Calu3 (cell line): ENCODE results near the gene ZNF541. TPM values are rescaled to one million over a fixed set of nuclear protein-coding genes. Genes with fewer than 3 reads are reported as not detected.
"Not testable (repeated sequence)": the region's sequence is repeated elsewhere in the genome, so short reads cannot be mapped to it uniquely, and the experiment has no call there.

ENCODE experiments used
- BruUV-seq: library from RNA; stranded (reverse); fragments of 400-500 nt; replicated peaks from 2 replicates; lab custom pipeline; 2021; lab: Mats Ljungman, UMichigan
- CTCF ChIA-PET: fragments of 300-600 bp; sonication (Branson Sonifier 250); formaldehyde crosslinking; loops from one replicate; lab custom pipeline; 2022; ENCODE audit warnings: antibody characterized with exemption; lab: Charles Lee
- DNase-seq: peaks from one replicate; pipeline ENCODE4 v3.0.0; 2022
- H3K27ac Mint-ChIP-seq: one replicate; pipeline ENCODE4 v1.8.0; 2022; ENCODE audit warnings: mixed read lengths; ENCODE audit not compliant: unreplicated experiment
- H3K27me3 Mint-ChIP-seq: one replicate; pipeline ENCODE4 v1.8.0; 2022; ENCODE audit warnings: mixed read lengths; ENCODE audit not compliant: unreplicated experiment
- H3K36me3 Mint-ChIP-seq: one replicate; pipeline ENCODE4 v1.8.0; 2022; ENCODE audit warnings: mild to moderate bottlenecking, moderate library complexity, mixed read lengths; ENCODE audit not compliant: insufficient read depth, unreplicated experiment
- H3K4me1 Mint-ChIP-seq: one replicate; pipeline ENCODE4 v1.8.0; 2022; ENCODE audit warnings: mild to moderate bottlenecking, low read depth, mixed read lengths; ENCODE audit not compliant: unreplicated experiment
- H3K4me3 Mint-ChIP-seq: one replicate; pipeline ENCODE4 v1.8.0; 2022; ENCODE audit warnings: mild to moderate bottlenecking, low read depth, moderate library complexity, mixed read lengths; ENCODE audit not compliant: unreplicated experiment
- H3K9me3 Mint-ChIP-seq: one replicate; pipeline ENCODE4 v1.8.0; 2022; ENCODE audit warnings: low read depth, mixed read lengths; ENCODE audit not compliant: unreplicated experiment
- CTCF ChIP-seq: fragments of 200-600 bp; IDR thresholded peaks from one replicate; pipeline ENCODE4 v1.8.0; 2022; ENCODE audit warnings: antibody characterized with exemption; ENCODE audit not compliant: unreplicated experiment
- intact Hi-C: fragments of 100-400 bp; cut with micrococcal nuclease; formaldehyde crosslinking; loops from one replicate; pipeline ENCODE4 v1.10.0; 2022; ENCODE audit not compliant: unreplicated experiment
- total RNA-seq: library from RNA; stranded (reverse); gene quantifications from 2 replicates; pipeline ENCODE4 v1.2.3, GENCODE V29; 2022

Gene ZNF541
- total RNA-seq, 1 experiment from 2014 or later: not detected

GRCh38 chr19:47601180-47601904 lies 28.4 kb upstream of the ZNF541 start:
- H3K4me1 Mint-ChIP-seq: peaks cover 27% of the 10 kb centered on the region
- H3K9me3 Mint-ChIP-seq: no peaks in the 10 kb centered on the region
- peaks cover 31% of the 10 kb centered on the region for H3K36me3 Mint-ChIP-seq
- H3K4me3 Mint-ChIP-seq: peak overlapping the region; percentile 69
- DNase-seq: peak; percentile 73
- TF ChIP-seq CTCF: no peak
- H3K27ac Mint-ChIP-seq: peak overlapping the region; percentile 76
- BruUV-seq: no TSS peak
- CTCF ChIA-PET: interaction anchor here (0.6 to 2.3 kb wide), 3 partner anchors 40 to 165 kb away, joined by 3 to 7 read pairs (median 4); no protein-coding TSS in a partner anchor
- intact Hi-C loops: loop anchor here (5.0 kb wide), 1 partner anchor 61 kb away; no protein-coding TSS in a partner anchor
- peaks cover 18% of the 10 kb centered on the region for H3K27me3 Mint-ChIP-seq

DNA sequence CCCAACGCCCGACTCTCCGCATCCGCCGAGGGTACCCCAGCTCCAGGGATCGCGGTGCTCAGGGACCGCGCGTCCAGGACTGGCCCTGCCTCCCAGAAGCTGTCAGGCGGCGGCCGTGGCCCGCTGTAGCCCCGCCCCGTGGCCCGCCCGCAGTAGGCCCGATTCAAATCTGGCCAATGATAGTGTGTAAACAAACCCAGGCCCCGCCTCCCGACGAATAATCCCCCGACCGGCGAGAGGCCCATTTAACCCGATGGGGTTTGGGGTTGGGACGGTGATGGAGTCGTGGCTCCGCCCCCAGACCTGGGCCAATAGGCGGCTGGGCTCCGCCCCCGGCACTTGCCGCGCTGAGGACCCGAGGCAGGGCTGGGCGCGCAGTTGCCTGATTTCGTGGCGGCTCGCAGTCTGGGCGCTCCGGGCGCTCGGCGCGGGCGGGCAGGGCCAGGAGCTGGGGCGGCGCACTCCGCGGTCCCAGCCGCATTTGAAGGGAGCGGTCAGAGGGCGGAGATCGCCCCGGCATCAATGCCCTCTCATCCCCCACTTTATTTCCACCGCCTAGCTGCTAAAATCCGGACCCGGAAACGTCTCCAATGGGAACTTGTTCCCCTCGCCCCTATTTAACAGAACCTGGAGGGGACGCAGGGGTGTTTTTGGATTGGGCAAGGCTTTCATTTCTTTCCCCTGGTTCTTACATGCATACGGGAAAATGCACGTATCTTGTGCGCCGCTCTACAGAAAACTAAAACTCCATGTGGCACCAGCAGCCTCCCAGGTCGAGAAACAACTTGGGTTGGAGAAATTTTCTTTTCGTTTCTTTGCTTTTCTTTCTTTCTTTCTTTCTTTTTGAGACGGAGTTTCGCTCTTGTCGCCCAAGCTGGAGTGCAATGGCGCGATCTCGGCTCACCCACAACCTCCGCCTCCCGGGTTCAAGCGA lies 27.6 kb upstream of the ZNF541 start:
- Mint-ChIP-seq H3K9me3 (no peaks in the 10 kb centered on the region), H3K4me1 (peaks cover 27% of the 10 kb centered on the region), H3K27ac (peak overlapping the region; percentile 76), H3K4me3 (peak overlapping the region; percentile 69), H3K36me3 (peaks cover 36% of the 10 kb centered on the region), H3K27me3 (peaks cover 18% of the 10 kb centered on the region)
- TF ChIP-seq CTCF: no peak
- DNase-seq: peak; percentile 100
- CTCF ChIA-PET: interaction anchor here (0.5 to 2.3 kb wide), 7 partner anchors 11 to 164 kb away, joined by 3 to 7 read pairs (median 4); no protein-coding TSS in a partner anchor
- intact Hi-C loops: loop anchor here (5.0 kb wide), 1 partner anchor 62 kb away; no protein-coding TSS in a partner anchor
- TSS peak; percentile 96 for BruUV-seq

- CTCF ChIA-PET: interaction anchor here (0.7 to 2.3 kb wide), 5 partner anchors 12 to 163 kb away, joined by 3 to 7 read pairs (median 3); no protein-coding TSS in a partner anchor
- TSS peak; percentile 76 for BruUV-seq
- Mint-ChIP-seq H3K27ac (peak overlapping the region; percentile 28), H3K36me3 (peaks cover 36% of the 10 kb centered on the region), H3K27me3 (peaks cover 18% of the 10 kb centered on the region), H3K4me3 (peak overlapping the region; percentile 69), H3K4me1 (peaks cover 27% of the 10 kb centered on the region)
- not testable (repeated sequence) for H3K9me3 Mint-ChIP-seq, DNase-seq
- intact Hi-C loops: loop anchor here (5.0 kb wide), 1 partner anchor 63 kb away; no protein-coding TSS in a partner anchor
Observed at GRCh38 chr19:47599671-47600245, 26.8 kb upstream of the ZNF541 start.

GRCh38 chr19:47598407-47599349 lies 25.7 kb upstream of the ZNF541 start:
- intact Hi-C loops: no loop called here
- Mint-ChIP-seq H3K27me3 (peaks cover 11% of the 10 kb centered on the region), H3K4me3 (peak overlapping the region; percentile 69), H3K27ac (peak overlapping the region; percentile 40), H3K9me3 (no peaks in the 10 kb centered on the region), H3K4me1 (peaks cover 27% of the 10 kb centered on the region), H3K36me3 (peaks cover 36% of the 10 kb centered on the region)
- peak; percentile 77 for DNase-seq
- CTCF ChIA-PET: interaction anchor here (0.5 to 1.1 kb wide), 3 partner anchors 15 to 882 kb away, joined by 3 read pairs; partner anchors contain the start of gene PRKD2
- no peak for TF ChIP-seq CTCF
- no TSS peak for BruUV-seq
